H1 (cell line): ENCODE measurements around the gene PAX3. TPM values are rescaled to one million over a fixed set of nuclear protein-coding genes. Genes with fewer than 3 reads are reported as not detected.

Experiments used
- CTCF ChIA-PET: fragments of 300-600 bp; sonication (Branson Sonifier 250); formaldehyde crosslinking; loops from one replicate; lab custom pipeline; 2021; ENCODE audit not compliant: partially characterized antibody; lab: Charles Lee
- POLR2A ChIA-PET: fragments of 300-600 bp; sonication (Branson Sonifier 250); formaldehyde crosslinking; loops from one replicate; lab custom pipeline; 2021; ENCODE audit warnings: inconsistent platforms; ENCODE audit not compliant: partially characterized antibody; lab: Charles Lee
- DNase-seq, 2 experiments: peaks; one replicate each; pipeline versions ENCODE4 v3.0.0 to v3.0.0-alpha.2; 2010 to 2022; ENCODE audit warnings: low spot score in 2 of 2, low read depth in 1 of 2, mixed read lengths in 1 of 2
- FAIRE-seq: peaks from 2 replicates; lab custom pipeline; 2011; peaks lifted over from hg19 to GRCh38; lab: Jason Lieb, UNC
- H2AFZ ChIP-seq: 2 replicates; pipeline ENCODE4 v1.8.1; 2012; ENCODE audit warnings: low read length, inconsistent platforms
- H2AK5ac ChIP-seq: 2 replicates; pipeline ENCODE4 v1.6.1; 2013; ENCODE audit warnings: low read depth, low read length
- H2BK120ac ChIP-seq: replicated peaks from 2 replicates; pipeline ENCODE3; 2013; ENCODE audit warnings: low read depth, low read length, inconsistent platforms
- H2BK12ac ChIP-seq: 2 replicates; pipeline ENCODE4 v1.6.1; 2013; ENCODE audit warnings: low read depth, low read length
- H2BK15ac ChIP-seq: 2 replicates; pipeline ENCODE4 v1.6.1; 2013; ENCODE audit warnings: low read length
- H2BK20ac ChIP-seq: 2 replicates; pipeline ENCODE4 v1.6.1; 2013; ENCODE audit warnings: low read length
- H2BK5ac ChIP-seq: 2 replicates; pipeline ENCODE4 v1.6.1; 2013; ENCODE audit warnings: low read depth, low read length
- H3K14ac ChIP-seq: 2 replicates; pipeline ENCODE4 v1.6.1; 2013; ENCODE audit warnings: inconsistent platforms; ENCODE audit not compliant: insufficient read length
- H3K18ac ChIP-seq: 2 replicates; pipeline ENCODE4 v1.6.1; 2013; ENCODE audit warnings: low read length; ENCODE audit errors: extremely low read depth
- H3K23ac ChIP-seq: 2 replicates; pipeline ENCODE4 v1.6.1; 2013; ENCODE audit warnings: inconsistent platforms; ENCODE audit not compliant: insufficient read length
- H3K23me2 ChIP-seq: 2 replicates; pipeline ENCODE4 v1.6.1; 2013; ENCODE audit warnings: low read depth, low read length
- H3K27ac ChIP-seq: 2 replicates; pipeline ENCODE4 v1.6.1; 2011; ENCODE audit warnings: low read depth, low read length, inconsistent platforms
- H3K27me3 ChIP-seq, 4 experiments: replicated peaks in 1 of 4; 1 replicate in 1 of 4; 2 replicates in 3 of 4; pipeline versions ENCODE4 v1.6.1 to v1.8.1; 2011 to 2013; ENCODE audit warnings: low read length in 3 of 4, mild to moderate bottlenecking in 3 of 4, inconsistent platforms in 2 of 4, mixed read lengths in 2 of 4, moderate library complexity in 1 of 4; ENCODE audit not compliant: control insufficient read depth in 3 of 4, insufficient read depth in 3 of 4; ENCODE audit errors: extremely low read depth in 1 of 4
- H3K36me3 ChIP-seq, 4 experiments: 2 replicates each; pipeline versions ENCODE4 v1.6.1 to v1.8.1; 2011 to 2013; ENCODE audit warnings: mild to moderate bottlenecking in 4 of 4, low read length in 3 of 4, moderate library complexity in 2 of 4, control low read depth in 1 of 4, inconsistent platforms in 1 of 4; ENCODE audit not compliant: insufficient read depth in 4 of 4, control insufficient read depth in 2 of 4
- H3K4ac ChIP-seq: replicated peaks from 2 replicates; pipeline ENCODE3; 2013; ENCODE audit warnings: low read length, low read depth, mixed read lengths, inconsistent platforms; ENCODE audit not compliant: insufficient read length
- H3K4me1 ChIP-seq, 4 experiments: replicated peaks in 1 of 4; 1 replicate in 1 of 4; 2 replicates in 3 of 4; pipeline versions ENCODE4 v1.6.1 to v1.8.1; 2011 to 2013; ENCODE audit warnings: low read length in 3 of 4, inconsistent platforms in 2 of 4, mixed read lengths in 1 of 4; ENCODE audit not compliant: insufficient read depth in 4 of 4, control insufficient read depth in 3 of 4
- H3K4me2 ChIP-seq, 2 experiments: 2 replicates each; pipeline versions ENCODE4 v1.6.1 to v1.8.1; 2011 to 2013; ENCODE audit warnings: low read depth in 2 of 2, low read length in 2 of 2, control low read depth in 1 of 2, inconsistent platforms in 1 of 2, mild to moderate bottlenecking in 1 of 2; ENCODE audit not compliant: insufficient read depth in 1 of 2
- H3K4me3 ChIP-seq, 4 experiments: fragments of 200-600, 300-600 bp in 1 of 4; sonication (generic), shearing (Covaris generic), sonication (Bioruptor Twin) in 1 of 4; 2 replicates each; pipeline versions ENCODE4 v1.5.1 to v1.8.1; 2011 to 2016; ENCODE audit warnings: low read length in 4 of 4, low read depth in 3 of 4, control low read depth in 2 of 4, inconsistent platforms in 2 of 4, mild to moderate bottlenecking in 2 of 4, mixed read lengths in 1 of 4, moderate library complexity in 1 of 4; ENCODE audit not compliant: insufficient read depth in 2 of 4; ENCODE audit errors: extremely low read depth in 1 of 4
- H3K56ac ChIP-seq: replicated peaks from 2 replicates; pipeline ENCODE3; 2013; ENCODE audit warnings: low read depth, mild to moderate bottlenecking, mixed read lengths, low read length, inconsistent platforms; ENCODE audit not compliant: insufficient read length
- H3K79me1 ChIP-seq: 2 replicates; pipeline ENCODE4 v1.6.1; 2013; ENCODE audit warnings: low read depth, low read length, control low read depth
- H3K79me2 ChIP-seq, 2 experiments: 2 replicates each; pipeline versions ENCODE4 v1.6.1 to v1.8.1; 2012 to 2013; ENCODE audit warnings: low read length in 2 of 2, mild to moderate bottlenecking in 2 of 2, inconsistent platforms in 1 of 2; ENCODE audit not compliant: insufficient read depth in 2 of 2, control insufficient read depth in 1 of 2
- H3K9ac ChIP-seq, 4 experiments: replicated peaks in 1 of 4; 1 replicate in 1 of 4; 2 replicates in 3 of 4; pipeline versions ENCODE4 v1.6.1 to v1.8.1; 2011 to 2013; ENCODE audit warnings: low read depth in 3 of 4, low read length in 3 of 4, control low read depth in 2 of 4, mild to moderate bottlenecking in 2 of 4, moderate library complexity in 2 of 4, inconsistent platforms in 1 of 4; ENCODE audit errors: extremely low read depth in 1 of 4
- H3K9me3 ChIP-seq, 2 experiments: 2 replicates each; pipeline versions ENCODE4 v1.6.1 to v1.8.1; 2012 to 2013; ENCODE audit warnings: mild to moderate bottlenecking in 2 of 2, moderate library complexity in 2 of 2, control low read depth in 1 of 2, inconsistent platforms in 1 of 2, low read depth in 1 of 2, low read length in 1 of 2, mixed read lengths in 1 of 2; ENCODE audit not compliant: insufficient read depth in 2 of 2
- H4K20me1 ChIP-seq, 2 experiments: replicated peaks in 1 of 2; 2 replicates each; pipeline versions ENCODE3 to v1.8.1; 2011 to 2013; ENCODE audit warnings: inconsistent platforms in 2 of 2, low read length in 2 of 2, mild to moderate bottlenecking in 1 of 2; ENCODE audit not compliant: insufficient read depth in 2 of 2, control insufficient read depth in 1 of 2
- H4K5ac ChIP-seq: 2 replicates; pipeline ENCODE4 v1.6.1; 2013; ENCODE audit warnings: low read length, low read depth, mixed read lengths, inconsistent platforms; ENCODE audit not compliant: insufficient read length
- H4K8ac ChIP-seq: 2 replicates; pipeline ENCODE4 v1.8.0; 2013; ENCODE audit warnings: mild to moderate bottlenecking, moderate library complexity, low read length, inconsistent platforms; ENCODE audit not compliant: insufficient read depth; ENCODE audit errors: extremely low read depth
- H4K91ac ChIP-seq: replicated peaks from 2 replicates; pipeline ENCODE3; 2013; ENCODE audit warnings: low read length, mixed read lengths, inconsistent platforms; ENCODE audit not compliant: insufficient read length
- CREB1 ChIP-seq: IDR thresholded peaks from 2 replicates; pipeline ENCODE4 v1.6.1; 2012; ENCODE audit warnings: inconsistent platforms
- RNF2 ChIP-seq: fragments of 200-900, 300-1000 bp; sonication (generic); IDR thresholded peaks from 2 replicates; pipeline ENCODE4 v1.7.1; 2016; ENCODE audit warnings: borderline replicate concordance, low read depth, mild to moderate bottlenecking, antibody characterized with exemption, low read length; ENCODE audit not compliant: poor library complexity, severe bottlenecking; ENCODE audit errors: missing control alignments
- SRF ChIP-seq: IDR thresholded peaks from 2 replicates; pipeline ENCODE4 v1.6.1; 2011; ENCODE audit warnings: mild to moderate bottlenecking, low read depth, low read length, moderate library complexity
- WGBS, 2 experiments: shearing (Covaris generic) in 1 of 2; methylation state at CpG; one replicate each; pipeline versions ENCODE4 v1.1.6 to v1.1.7; 2013 to 2015; ENCODE audit warnings: low lambda C conversion rate in 2 of 2, mixed read lengths in 2 of 2, inconsistent platforms in 1 of 2, low coverage in 1 of 2, missing lambda C conversion rate in 1 of 2; ENCODE audit not compliant: insufficient replicate concordance in 2 of 2, insufficient coverage in 1 of 2, insufficient read length in 1 of 2; ENCODE audit errors: extremely low coverage in 1 of 2, missing lambda C conversion rate in 1 of 2; 5-methylcytosine and 5-hydroxymethylcytosine counted together
- polyA plus RNA-seq, 7 experiments: library from polyadenylated mRNA; depleted of rRNA in 3 of 7; stranded (reverse) in 5 of 7; unstranded in 2 of 7; fragments of >200 nt in 5 of 7; fragments of 200-250 nt in 2 of 7; gene quantifications; 1 replicate in 5 of 7; 2 replicates in 1 of 7; 4 replicates in 1 of 7; pipeline versions ENCODE4 v1.2.1 to v1.2.3, GENCODE V29; 2011 to 2013; ENCODE audit warnings: missing spikeins in 2 of 7, mixed read lengths in 2 of 7
- total RNA-seq: library from RNA; stranded (reverse); fragmentation: NEBNext Ultra II Directional; extraction: Animal tissue kit (Norgen Biotek cat#: 25700); gene quantifications from 2 replicates; pipeline ENCODE4 v1.2.1, GENCODE V29; 2021

PAX3 gene
- total and polyA plus RNA-seq, 2 of the 8 experiments (the other 6 are each of a cell fraction or from before 2014, with no cell fraction given): 0.33 TPM; not detected in 1

DNA sequence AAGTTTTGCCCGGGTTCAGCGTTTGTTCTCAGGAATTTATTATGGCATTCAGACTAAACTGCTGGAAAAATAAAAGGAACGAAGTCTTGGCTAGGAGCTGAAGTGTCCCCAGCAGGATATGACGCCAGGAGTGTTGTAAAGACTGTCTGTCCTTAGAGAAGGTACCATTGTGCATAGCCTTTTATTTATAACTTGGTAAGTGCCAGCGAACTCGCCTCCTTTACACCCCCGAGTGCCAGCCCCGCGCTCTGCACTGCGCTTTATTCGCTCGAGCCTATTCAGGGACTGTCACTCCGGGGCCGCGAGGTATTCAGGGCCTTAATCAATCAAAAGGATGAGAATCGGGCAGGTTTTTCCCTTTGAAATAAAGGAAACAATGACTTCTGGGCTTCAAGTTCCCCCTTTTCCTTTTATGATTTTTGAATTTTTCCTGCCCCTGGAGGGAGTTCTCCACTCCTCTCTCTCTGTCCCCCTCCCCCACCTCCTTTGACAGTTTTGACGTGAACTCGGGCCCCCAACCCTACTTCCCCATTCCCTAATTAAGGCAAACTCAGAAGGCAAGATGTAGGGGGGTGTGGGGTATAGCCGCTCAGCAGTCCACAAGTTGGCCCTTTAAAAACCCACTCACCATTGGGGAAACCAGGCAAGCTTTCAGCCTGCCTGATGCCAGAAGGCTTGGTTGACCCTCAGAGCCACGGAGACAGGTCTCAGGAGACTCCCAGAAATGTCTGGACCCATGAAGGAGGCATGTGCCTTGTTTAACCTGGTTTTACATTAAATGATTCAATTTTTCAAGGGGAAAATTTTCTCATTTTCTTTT lies 1.3 kb upstream of the PAX3 start:
- peaks cover 15 to 35% of the 10 kb centered on the region in 2 experiments for H4K20me1 ChIP-seq

More for the DNA sequence above, 1.3 kb upstream of the PAX3 start:
- H3K27ac ChIP-seq: no peak overlapping the region
- peak overlapping the region; percentile 9 to 42; a peak in 3 of 4 replicates for H3K4me2 ChIP-seq
- H3K9ac ChIP-seq: no peak overlapping the region
- H4K5ac ChIP-seq: no peak overlapping the region
- no peak overlapping the region for H3K14ac ChIP-seq
- H2AK5ac ChIP-seq: no peak overlapping the region; the same call in 1 of the 2 replicates
- DNase-seq (peak in 1 of 2 experiments; percentile 49), FAIRE-seq (no peak)
- H2BK15ac ChIP-seq: no peak overlapping the region
- H3K23me2 ChIP-seq: no peaks in the 10 kb centered on the region; the same call in 1 of the 2 replicates
- H2AFZ ChIP-seq: no peak overlapping the region
- H3K79me2 ChIP-seq: no peaks in the 10 kb centered on the region
- no peaks in the 10 kb centered on the region for H3K79me1 ChIP-seq
- H3K4me1 ChIP-seq: peaks cover 11 to 19% (median 18%) of the 10 kb centered on the region in 4 experiments
- H3K27me3 ChIP-seq: peaks cover 94 to 100% (median 100%) of the 10 kb centered on the region in 4 experiments
- H3K56ac ChIP-seq: no peak overlapping the region
- H2BK20ac ChIP-seq: no peak overlapping the region
- H4K91ac ChIP-seq: no peak overlapping the region
- H2BK12ac ChIP-seq: 0 out of 2 replicates have a peak overlapping the region, but pooled peaks have one; percentile 27
- H4K8ac ChIP-seq: no peak overlapping the region
- peak overlapping the region in 1 of 4 experiments; percentile 7; a peak in 1 of 8 replicates for H3K4me3 ChIP-seq
- TF ChIP-seq RNF2 (peak; percentile 77), CREB1 (no peak), SRF (no peak)
- no peak overlapping the region for H2BK120ac ChIP-seq
- no peaks in the 10 kb centered on the region; a peak in 1 of 8 replicates for H3K36me3 ChIP-seq
- WGBS, 2 experiments: 4% methylated on average over 20 of the region's 20 CpGs; no CpG with 5 or more reads in 1 of the 2 experiments
- ChIA-PET POLR2A (interaction anchor here (2.7 kb wide), 1 partner anchor 9 kb away, joined by 12 read pairs; no protein-coding TSS in a partner anchor), CTCF (interaction anchor here (0.7 to 3.1 kb wide), 8 partner anchors 9 to 276 kb away, joined by 3 to 12 read pairs (median 5); no protein-coding TSS in a partner anchor)
- H3K18ac ChIP-seq: no peak overlapping the region
- H3K4ac ChIP-seq: no peak overlapping the region
- no peak overlapping the region for H3K23ac ChIP-seq
- H2BK5ac ChIP-seq: no peak overlapping the region
- no peaks in the 10 kb centered on the region for H3K9me3 ChIP-seq
